DOHH2 (cell line): ENCODE measurements around the gene RTP2.

Experiments
- CTCF ChIP-seq: fragments of 200-600 bp; sonication (generic); IDR thresholded peaks from one replicate; pipeline ENCODE4 v1.5.1; 2014; ENCODE audit warnings: antibody characterized with exemption, mild to moderate bottlenecking, low read depth, low read length; ENCODE audit not compliant: poor library complexity, severe bottlenecking
- EZH2phosphoT487 ChIP-seq: fragments of 200-600 bp; sonication (generic); IDR thresholded peaks from 2 replicates; pipeline ENCODE4 v1.6.1; 2017; ENCODE audit warnings: borderline replicate concordance, mild to moderate bottlenecking, antibody characterized with exemption, low read length, moderate library complexity, mixed read lengths

GRCh38 chr3:187733371-187733770 is 31.0 kb upstream of the RTP2 start:
- no peak for TF ChIP-seq EZH2phosphoT487
- no peak for TF ChIP-seq CTCF
